Ureter (tissue), 1 donor: ENCODE data around the gene CKS2. TPM values are rescaled to one million over a fixed set of nuclear protein-coding genes. Genes with fewer than 3 reads are reported as not detected.
"Not testable (repeated sequence)": the region's sequence is repeated elsewhere in the genome, so short reads cannot be mapped to it uniquely, and the experiment has no call there.

ENCODE experiments used
- DNase-seq: peaks from one replicate; pipeline ENCODE4 v3.0.0-alpha.2; 2020; ENCODE audit warnings: low spot score
- total RNA-seq: library from RNA; stranded (reverse); gene quantifications from one replicate; pipeline ENCODE4 v1.2.4, GENCODE V29; 2023
- donor health status: DM: yes; HTN: yes; CAD: no.

Gene CKS2
- 13.1 TPM for total RNA-seq

- peak; percentile 100 for DNase-seq
Measured at GRCh38 chr9:89310475-89311345, at the start of gene CKS2. Gene CKS2, plus strand, starts transcription at chr9:89311195. Its CDS starts 98 bp downstream, at chr9:89311293.

GRCh38 chr9:89273528-89274279 is 37.3 kb upstream of the CKS2 start:
- no peak for DNase-seq

- no peak for DNase-seq
Measured at GRCh38 chr9:89274838-89275237, 36.2 kb upstream of the CKS2 start.

- not testable (repeated sequence) for DNase-seq
Measured at GRCh38 chr9:89276040-89276439, 35.0 kb upstream of the CKS2 start.

GRCh38 chr9:89277043-89277442 is 34.0 kb upstream of the CKS2 start:
- DNase-seq: no peak

GRCh38 chr9:89277454-89277853 is 33.5 kb upstream of the CKS2 start:
- no peak for DNase-seq

- no peak for DNase-seq
Measured at GRCh38 chr9:89278551-89278950, 32.4 kb upstream of the CKS2 start.

- DNase-seq: no peak
Measured at GRCh38 chr9:89278997-89279739, 31.8 kb upstream of the CKS2 start.

- no peak for DNase-seq
Measured at GRCh38 chr9:89281106-89281505, 29.9 kb upstream of the CKS2 start.

GRCh38 chr9:89282248-89282968 is 28.6 kb upstream of the CKS2 start:
- not testable (repeated sequence) for DNase-seq

GRCh38 chr9:89284076-89284475 is 26.9 kb upstream of the CKS2 start:
- DNase-seq: no peak

- DNase-seq: no peak
Measured at GRCh38 chr9:89291741-89292140, 19.3 kb upstream of the CKS2 start.

GRCh38 chr9:89293014-89293413 is 18.0 kb upstream of the CKS2 start:
- no peak for DNase-seq

GRCh38 chr9:89295400-89295799 is 15.6 kb upstream of the CKS2 start:
- no peak for DNase-seq

- DNase-seq: not testable (repeated sequence)
Measured at GRCh38 chr9:89301996-89302395, 9.0 kb upstream of the CKS2 start.

GRCh38 chr9:89304020-89304833 is 6.8 kb upstream of the CKS2 start:
- DNase-seq: no peak

- DNase-seq: no peak
Measured at GRCh38 chr9:89304834-89305188, 6.2 kb upstream of the CKS2 start.

- no peak for DNase-seq
Measured at GRCh38 chr9:89305868-89306267, 5.1 kb upstream of the CKS2 start.

GRCh38 chr9:89309166-89309565 is 1.8 kb upstream of the CKS2 start:
- DNase-seq: no peak

- DNase-seq: peak; percentile 66
Measured at GRCh38 chr9:89309608-89310474, 1.2 kb upstream of the CKS2 start.
